Nephron (organoid): ENCODE measurements around the gene BUB3.

Experiments used
- H3K27ac Mint-ChIP-seq, 3 experiments: 2 replicates each; pipeline ENCODE4 v1.8.0; 2020; ENCODE audit warnings: mixed read lengths in 3 of 3, mild to moderate bottlenecking in 2 of 3, moderate library complexity in 1 of 3
- H3K27me3 Mint-ChIP-seq: 2 replicates; pipeline ENCODE4 v1.8.0; 2021; ENCODE audit warnings: low read depth, mild to moderate bottlenecking, moderate library complexity, mixed read lengths
- H3K36me3 Mint-ChIP-seq: 2 replicates; pipeline ENCODE4 v1.8.0; 2020; ENCODE audit warnings: low read depth, mixed read lengths
- H3K4me1 Mint-ChIP-seq: 2 replicates; pipeline ENCODE4 v1.8.0; 2020; ENCODE audit warnings: mixed read lengths
- H3K4me3 Mint-ChIP-seq, 3 experiments: 2 replicates each; pipeline ENCODE4 v1.8.0; 2020; ENCODE audit warnings: mild to moderate bottlenecking in 3 of 3, mixed read lengths in 3 of 3, moderate library complexity in 2 of 3
- H3K9me3 Mint-ChIP-seq: 2 replicates; pipeline ENCODE4 v1.8.0; 2020; ENCODE audit warnings: mixed read lengths
- TF ChIP-seq, protein P1 (sequence below), 3 experiments: fragments of 200-600 bp; sonication (generic); IDR thresholded peaks; one replicate each; pipeline ENCODE4 v1.5.0; 2021; ENCODE audit warnings: antibody characterized with exemption in 3 of 3; ENCODE audit not compliant: unreplicated experiment in 3 of 3

BUB3 gene

DNA sequence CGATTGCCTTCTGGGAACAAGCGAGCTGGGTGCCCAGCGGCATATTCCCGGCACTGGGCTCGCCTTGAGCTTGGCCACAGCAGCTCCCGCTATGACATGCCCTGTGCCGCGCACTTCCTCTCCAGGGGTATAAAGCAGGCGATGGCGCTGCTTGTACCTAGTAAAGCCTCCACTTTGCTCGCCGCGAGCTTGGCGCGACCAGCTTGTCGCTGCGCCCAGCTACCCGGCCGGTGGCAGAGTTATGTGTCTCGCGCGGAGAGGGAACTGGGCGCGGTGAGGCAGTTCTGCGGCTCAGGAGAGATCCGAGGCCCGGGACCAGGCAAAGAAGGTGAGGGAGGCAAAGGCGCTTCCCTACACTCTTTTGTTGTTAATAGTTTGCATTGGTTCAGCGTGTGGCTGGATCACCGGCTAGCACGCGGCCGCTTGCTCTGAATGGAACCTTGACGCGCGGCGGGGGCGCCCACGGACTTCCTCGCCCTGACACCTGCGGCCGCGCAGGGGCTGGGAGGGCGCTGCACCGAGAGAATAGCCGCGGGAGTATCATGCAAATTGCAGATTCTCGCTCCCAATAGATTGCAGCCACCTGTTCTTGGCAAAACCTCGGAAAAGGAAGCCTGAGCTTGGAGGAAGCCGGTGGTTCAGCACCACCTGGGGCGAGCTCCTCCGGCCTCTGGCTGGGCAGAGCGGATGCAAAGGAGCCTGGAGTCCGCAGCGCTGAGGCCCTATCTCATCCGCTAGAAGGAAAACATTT, 3.0 kb upstream of the BUB3 start:
- Mint-ChIP-seq H3K27ac (no peak overlapping the region), H3K9me3 (no peaks in the 10 kb centered on the region), H3K4me1 (peaks cover 29% of the 10 kb centered on the region), H3K27me3 (peaks cover 80% of the 10 kb centered on the region), H3K36me3 (peaks cover 9% of the 10 kb centered on the region), H3K4me3 (peak overlapping the region; percentile 13 to 46 (median 34))
- TF ChIP-seq, protein P1, sequence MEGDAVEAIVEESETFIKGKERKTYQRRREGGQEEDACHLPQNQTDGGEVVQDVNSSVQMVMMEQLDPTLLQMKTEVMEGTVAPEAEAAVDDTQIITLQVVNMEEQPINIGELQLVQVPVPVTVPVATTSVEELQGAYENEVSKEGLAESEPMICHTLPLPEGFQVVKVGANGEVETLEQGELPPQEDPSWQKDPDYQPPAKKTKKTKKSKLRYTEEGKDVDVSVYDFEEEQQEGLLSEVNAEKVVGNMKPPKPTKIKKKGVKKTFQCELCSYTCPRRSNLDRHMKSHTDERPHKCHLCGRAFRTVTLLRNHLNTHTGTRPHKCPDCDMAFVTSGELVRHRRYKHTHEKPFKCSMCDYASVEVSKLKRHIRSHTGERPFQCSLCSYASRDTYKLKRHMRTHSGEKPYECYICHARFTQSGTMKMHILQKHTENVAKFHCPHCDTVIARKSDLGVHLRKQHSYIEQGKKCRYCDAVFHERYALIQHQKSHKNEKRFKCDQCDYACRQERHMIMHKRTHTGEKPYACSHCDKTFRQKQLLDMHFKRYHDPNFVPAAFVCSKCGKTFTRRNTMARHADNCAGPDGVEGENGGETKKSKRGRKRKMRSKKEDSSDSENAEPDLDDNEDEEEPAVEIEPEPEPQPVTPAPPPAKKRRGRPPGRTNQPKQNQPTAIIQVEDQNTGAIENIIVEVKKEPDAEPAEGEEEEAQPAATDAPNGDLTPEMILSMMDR (IDR thresholded peaks at IDR 0.05; ENCODE audit: unreplicated experiment in 3 of 3): no peak

DNA sequence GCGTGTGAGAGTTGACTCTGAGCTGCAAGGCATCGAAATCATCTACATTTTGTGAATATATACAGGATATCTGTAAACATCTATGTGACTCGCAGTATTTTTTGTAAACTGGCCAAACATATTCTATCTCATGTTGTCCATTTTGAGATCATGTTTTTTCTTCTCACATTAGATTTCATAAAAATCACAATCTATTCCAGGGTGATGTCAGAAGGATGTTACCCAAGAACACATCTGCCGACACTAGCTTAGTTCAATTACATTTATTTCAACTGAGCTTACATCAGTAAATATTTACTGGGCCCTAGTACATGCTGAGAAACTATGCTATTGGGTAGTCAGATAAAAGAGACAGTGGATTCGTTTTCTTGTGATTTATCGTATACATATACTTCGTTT, 2.5 kb upstream of the BUB3 start:
- TF ChIP-seq, protein P1 (IDR thresholded peaks at IDR 0.05; ENCODE audit: unreplicated experiment in 3 of 3): no peak
- peaks cover 13% of the 10 kb centered on the region for H3K36me3 Mint-ChIP-seq
- peaks cover 74% of the 10 kb centered on the region for H3K27me3 Mint-ChIP-seq
- H3K9me3 Mint-ChIP-seq: no peaks in the 10 kb centered on the region
- no peak overlapping the region for H3K27ac Mint-ChIP-seq
- peak overlapping the region; percentile 13 to 44 (median 34) for H3K4me3 Mint-ChIP-seq
- peaks cover 29% of the 10 kb centered on the region for H3K4me1 Mint-ChIP-seq

DNA sequence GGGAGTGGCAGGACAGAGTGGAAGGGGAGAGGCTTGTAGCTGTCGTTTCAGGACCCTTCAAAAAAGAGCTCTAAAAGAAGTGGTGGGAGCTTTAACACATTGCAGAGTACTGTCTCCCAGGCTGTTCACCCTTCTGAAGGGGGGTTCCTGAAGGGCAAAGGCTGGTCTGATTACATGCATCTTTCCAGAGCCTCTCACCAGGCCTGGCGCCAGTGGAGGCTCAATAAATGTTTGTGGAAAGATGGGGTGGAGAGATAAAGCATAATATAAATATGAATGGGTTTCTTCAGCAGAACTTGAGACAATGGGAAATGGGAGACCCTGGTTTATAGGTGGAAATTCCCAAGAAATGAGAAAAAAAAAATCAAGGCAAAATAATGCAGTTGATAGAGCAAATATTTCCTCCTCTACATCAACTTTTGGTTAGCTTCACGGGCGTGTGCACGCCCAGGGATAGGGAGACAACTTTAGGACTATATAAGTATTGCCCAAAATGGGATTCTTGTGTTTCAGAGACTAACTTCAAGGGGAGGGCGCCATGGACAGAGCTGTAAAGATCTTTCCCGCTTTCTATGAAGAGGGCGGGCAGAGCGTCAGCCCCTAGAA, 613 bp upstream of the BUB3 start:
- Mint-ChIP-seq H3K36me3 (peaks cover 31% of the 10 kb centered on the region), H3K27me3 (peaks cover 57% of the 10 kb centered on the region), H3K4me1 (peaks cover 26% of the 10 kb centered on the region), H3K9me3 (no peaks in the 10 kb centered on the region), H3K4me3 (peak overlapping the region; percentile 98 to 100 (median 99)), H3K27ac (peak overlapping the region in 2 of 3 experiments; percentile 91 to 95)
- TF ChIP-seq, protein P1 (IDR thresholded peaks at IDR 0.05; ENCODE audit: unreplicated experiment in 3 of 3): no peak

DNA sequence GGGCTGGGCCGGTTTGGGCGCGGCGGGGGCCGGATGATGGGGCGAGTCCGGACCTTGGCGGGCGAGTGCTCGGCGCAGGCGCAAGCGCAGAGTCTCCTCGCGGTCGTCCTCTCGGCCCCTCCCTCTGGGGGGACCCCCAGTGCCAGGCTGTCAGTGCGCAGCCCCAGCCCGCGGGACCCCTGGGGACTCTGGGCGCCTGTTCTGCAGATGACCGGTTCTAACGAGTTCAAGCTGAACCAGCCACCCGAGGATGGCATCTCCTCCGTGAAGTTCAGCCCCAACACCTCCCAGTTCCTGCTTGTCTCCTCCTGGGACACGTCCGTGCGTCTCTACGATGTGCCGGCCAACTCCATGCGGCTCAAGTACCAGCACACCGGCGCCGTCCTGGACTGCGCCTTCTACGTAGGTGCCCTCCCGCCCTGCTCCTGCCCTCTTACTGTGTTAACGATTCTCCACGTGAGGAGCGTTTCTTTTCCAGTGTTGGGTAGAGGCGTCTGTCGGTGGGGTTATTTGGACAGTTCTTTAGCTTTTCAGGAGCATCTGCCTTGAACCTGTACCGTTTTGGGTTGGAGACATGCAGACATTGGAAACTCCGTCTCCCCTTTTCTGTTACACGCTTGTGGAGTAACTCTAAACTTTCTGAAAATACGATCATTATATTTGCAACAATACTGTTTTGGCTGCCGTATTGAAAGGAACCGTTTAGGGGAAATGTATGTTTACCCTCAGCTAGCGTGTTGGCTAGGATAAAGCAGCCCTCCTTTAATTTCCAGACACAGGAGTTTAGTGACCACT, 706 bp downstream of the BUB3 start:
- peaks cover 37% of the 10 kb centered on the region for H3K36me3 Mint-ChIP-seq
- TF ChIP-seq, protein P1 (IDR thresholded peaks at IDR 0.05; ENCODE audit: unreplicated experiment in 3 of 3): no peak
- H3K4me3 Mint-ChIP-seq: peak overlapping the region; percentile 98 to 100 (median 99)
- no peaks in the 10 kb centered on the region for H3K9me3 Mint-ChIP-seq
- H3K27ac Mint-ChIP-seq: peak overlapping the region; percentile 80 to 91 (median 85)
- H3K27me3 Mint-ChIP-seq: peaks cover 44% of the 10 kb centered on the region
- peaks cover 22% of the 10 kb centered on the region for H3K4me1 Mint-ChIP-seq

DNA sequence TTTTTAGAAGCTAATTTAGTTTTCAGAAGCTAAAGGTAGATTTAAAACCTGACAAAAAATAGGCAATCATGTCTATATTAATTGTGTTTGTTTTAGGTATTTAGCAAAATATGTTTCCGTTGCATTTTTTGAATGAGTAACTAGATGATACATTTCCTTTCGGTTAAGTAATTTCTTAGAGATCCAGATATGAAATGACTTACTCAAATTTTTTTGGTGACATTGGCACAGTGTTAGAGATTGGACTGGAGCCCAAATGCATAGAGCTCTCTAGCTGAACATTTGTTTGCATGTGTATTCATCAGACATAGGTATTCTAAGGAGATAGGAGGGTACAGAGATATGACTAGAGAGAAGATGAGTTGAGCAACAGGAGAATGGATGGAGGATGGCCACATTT, 1.9 kb downstream of the BUB3 start:
- Mint-ChIP-seq H3K9me3 (no peaks in the 10 kb centered on the region), H3K4me1 (peaks cover 17% of the 10 kb centered on the region), H3K27ac (no peak overlapping the region), H3K36me3 (peaks cover 46% of the 10 kb centered on the region), H3K4me3 (peak overlapping the region; percentile 17 to 99 (median 51)), H3K27me3 (peaks cover 32% of the 10 kb centered on the region)
- TF ChIP-seq, protein P1 (IDR thresholded peaks at IDR 0.05; ENCODE audit: unreplicated experiment in 3 of 3): no peak
